Measurements from ENCODE around the gene DLG2.

DNA sequence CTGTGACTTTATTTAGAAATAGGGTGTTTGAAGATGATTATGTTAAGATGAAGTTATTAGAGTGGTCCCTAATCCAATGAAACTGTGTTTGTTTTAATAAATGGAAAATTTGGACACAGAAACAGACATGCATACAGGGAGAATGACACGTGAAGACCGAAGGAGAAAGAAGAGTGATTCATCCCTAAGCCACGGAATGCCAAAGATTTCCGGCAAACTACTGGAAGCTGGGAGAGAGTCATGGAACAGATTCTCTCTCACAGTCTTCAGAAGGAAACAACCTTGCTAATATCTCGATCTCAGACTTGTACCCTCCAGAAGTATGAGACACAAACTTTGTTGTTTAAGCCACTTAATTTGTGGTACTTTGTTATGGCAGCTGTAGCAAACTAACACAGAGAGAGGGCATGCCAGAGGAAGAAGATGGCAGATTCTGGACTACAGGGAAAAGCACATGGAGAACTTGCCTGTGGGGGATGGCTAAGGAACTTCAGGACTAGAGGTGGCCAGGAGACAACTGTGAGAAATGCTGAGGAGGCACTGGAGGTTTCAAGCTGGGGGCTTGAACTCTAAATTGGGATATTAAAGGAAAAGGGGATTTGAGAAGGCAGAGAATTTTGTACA is 1607.5 kb downstream of the DLG2 start:
- TF ChIP-seq CTCF (IDR thresholded peaks at IDR 0.05; ENCODE audit: low read length) (no peak), EZH2 (IDR thresholded peaks at IDR 0.05; ENCODE audit: borderline replicate concordance, low read length) (no peak)

All from OCI-LY1 (cell line).